Mesendoderm (in vitro differentiated cells): ENCODE results near the gene NINJ1.
A peak's percentile ranks its signal among the peaks of the same experiment; 100 is the strongest.

Experiments
- DNase-seq: peaks from one replicate; pipeline ENCODE4 v3.0.0; 2013
- H2AK5ac ChIP-seq: 2 replicates; pipeline ENCODE4 v1.6.1; 2013; ENCODE audit warnings: low read length, inconsistent platforms
- H2BK120ac ChIP-seq: 2 replicates; pipeline ENCODE4 v1.6.1; 2013; ENCODE audit warnings: low read depth, mild to moderate bottlenecking, low read length, moderate library complexity, mixed read lengths
- H2BK15ac ChIP-seq: replicated peaks from 2 replicates; pipeline ENCODE4 v1.6.1; 2013; ENCODE audit warnings: low read depth, mild to moderate bottlenecking, moderate library complexity
- H2BK5ac ChIP-seq: 2 replicates; pipeline ENCODE4 v1.6.1; 2013; ENCODE audit warnings: low read length, inconsistent platforms
- H3K18ac ChIP-seq: 2 replicates; pipeline ENCODE4 v1.6.1; 2013; ENCODE audit warnings: mild to moderate bottlenecking, low read length, mixed read lengths
- H3K23ac ChIP-seq: one replicate; pipeline ENCODE4 v1.6.1; 2013; ENCODE audit warnings: low read length
- H3K27ac ChIP-seq: 2 replicates; pipeline ENCODE4 v1.5.1; 2013; ENCODE audit warnings: low read depth, mild to moderate bottlenecking, inconsistent platforms, low read length, moderate library complexity
- H3K27me3 ChIP-seq: 2 replicates; pipeline ENCODE4 v1.6.1; 2013; ENCODE audit warnings: low read length, control low read depth, mild to moderate bottlenecking, inconsistent platforms; ENCODE audit not compliant: insufficient read depth, poor library complexity
- H3K36me3 ChIP-seq: 2 replicates; pipeline ENCODE4 v1.6.1; 2013; ENCODE audit warnings: low read length, inconsistent platforms; ENCODE audit not compliant: control insufficient read depth, insufficient read depth
- H3K4ac ChIP-seq: one replicate; pipeline ENCODE4 v1.6.1; 2013; ENCODE audit warnings: low read depth, mild to moderate bottlenecking, low read length, moderate library complexity
- H3K4me1 ChIP-seq: 2 replicates; pipeline ENCODE4 v1.6.1; 2013; ENCODE audit warnings: low read depth, low read length, inconsistent platforms; ENCODE audit not compliant: control insufficient read depth
- H3K4me2 ChIP-seq: 2 replicates; pipeline ENCODE4 v1.6.1; 2013; ENCODE audit warnings: low read length
- H3K4me3 ChIP-seq: 2 replicates; pipeline ENCODE4 v1.5.1; 2013; ENCODE audit warnings: mild to moderate bottlenecking, low read length
- H3K56ac ChIP-seq: one replicate; pipeline ENCODE4 v1.6.1; 2013; ENCODE audit warnings: low read length
- H3K79me1 ChIP-seq: 2 replicates; pipeline ENCODE4 v1.6.1; 2013; ENCODE audit warnings: low read length, inconsistent platforms
- H3K79me2 ChIP-seq: 2 replicates; pipeline ENCODE4 v1.6.1; 2013; ENCODE audit warnings: mild to moderate bottlenecking, low read length; ENCODE audit not compliant: control insufficient read depth, insufficient read depth
- H3K9ac ChIP-seq: 2 replicates; pipeline ENCODE4 v1.6.1; 2013; ENCODE audit warnings: low read length, inconsistent platforms
- H4K5ac ChIP-seq: one replicate; pipeline ENCODE4 v1.6.1; 2013; ENCODE audit warnings: low read length
- H4K8ac ChIP-seq: one replicate; pipeline ENCODE4 v1.6.1; 2013; ENCODE audit warnings: low read depth, mild to moderate bottlenecking, control low read depth, low read length, moderate library complexity
- WGBS: extraction: QIAGEN DNeasy Blood & Tissue Kit; methylation state at CpG from one replicate; pipeline ENCODE4 v1.1.7; 2013; ENCODE audit warnings: low lambda C conversion rate, missing lambda C conversion rate; ENCODE audit not compliant: insufficient coverage; ENCODE audit errors: extremely low coverage; 5-methylcytosine and 5-hydroxymethylcytosine counted together

The NINJ1 gene

DNA sequence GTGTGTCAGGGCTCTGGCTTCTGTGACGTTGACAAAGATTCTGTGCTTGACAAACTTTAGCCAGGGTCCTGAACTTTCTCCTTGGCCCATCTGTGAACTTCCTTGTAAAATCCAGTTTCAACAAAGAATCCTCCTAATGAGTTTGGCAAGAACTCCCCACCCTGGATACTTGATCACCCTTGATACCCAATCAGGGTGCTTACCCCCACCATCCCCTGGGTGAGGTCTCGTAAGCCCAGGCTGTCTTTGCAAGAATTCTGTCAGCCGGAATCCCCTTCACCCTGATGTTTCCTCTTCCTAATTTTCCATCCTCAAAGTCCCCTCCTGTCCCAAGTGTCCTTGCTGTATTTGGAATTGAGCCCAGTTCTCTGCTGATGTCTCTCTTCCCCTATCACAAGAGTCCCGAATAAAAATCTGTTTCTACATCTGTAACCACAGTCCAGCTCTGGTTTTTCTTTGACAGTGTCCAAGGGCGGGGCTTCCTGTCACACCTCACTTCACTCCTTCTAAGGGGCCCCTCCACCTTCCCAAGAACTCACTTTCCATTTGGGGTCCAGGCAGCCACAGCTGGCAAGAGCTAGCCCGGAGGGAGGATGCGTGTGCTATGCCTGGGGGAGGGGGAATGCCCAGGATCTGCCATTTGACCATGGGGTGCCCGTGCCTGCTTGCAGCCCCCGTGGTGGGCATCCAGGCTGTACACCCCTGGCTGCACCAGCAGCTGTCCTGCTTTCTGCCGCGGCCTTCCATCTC lies 40.7 kb downstream of the NINJ1 start:
- Histone ChIP-seq H3K79me2 (peaks cover 2% of the 10 kb centered on the region), H4K8ac (no peak overlapping the region), H3K27me3 (no peaks in the 10 kb centered on the region), H3K36me3 (no peaks in the 10 kb centered on the region), H3K9ac (no peak overlapping the region), H3K4ac (no peak overlapping the region), H3K27ac (no peak overlapping the region), H3K4me2 (no peak overlapping the region), H3K4me3 (no peak overlapping the region), H2BK5ac (no peak overlapping the region), H3K56ac (peak overlapping the region; percentile 3), H3K79me1 (peaks cover 4% of the 10 kb centered on the region), H2AK5ac (no peak overlapping the region), H3K18ac (no peak overlapping the region), H3K23ac (no peak overlapping the region), H2BK120ac (no peak overlapping the region), H3K4me1 (peaks cover 5% of the 10 kb centered on the region), H4K5ac (no peak overlapping the region), H2BK15ac (no peak overlapping the region)
- WGBS, result no CpG with 5 or more reads among the region's 11 CpGs
- DNase-seq, result no peak

DNA sequence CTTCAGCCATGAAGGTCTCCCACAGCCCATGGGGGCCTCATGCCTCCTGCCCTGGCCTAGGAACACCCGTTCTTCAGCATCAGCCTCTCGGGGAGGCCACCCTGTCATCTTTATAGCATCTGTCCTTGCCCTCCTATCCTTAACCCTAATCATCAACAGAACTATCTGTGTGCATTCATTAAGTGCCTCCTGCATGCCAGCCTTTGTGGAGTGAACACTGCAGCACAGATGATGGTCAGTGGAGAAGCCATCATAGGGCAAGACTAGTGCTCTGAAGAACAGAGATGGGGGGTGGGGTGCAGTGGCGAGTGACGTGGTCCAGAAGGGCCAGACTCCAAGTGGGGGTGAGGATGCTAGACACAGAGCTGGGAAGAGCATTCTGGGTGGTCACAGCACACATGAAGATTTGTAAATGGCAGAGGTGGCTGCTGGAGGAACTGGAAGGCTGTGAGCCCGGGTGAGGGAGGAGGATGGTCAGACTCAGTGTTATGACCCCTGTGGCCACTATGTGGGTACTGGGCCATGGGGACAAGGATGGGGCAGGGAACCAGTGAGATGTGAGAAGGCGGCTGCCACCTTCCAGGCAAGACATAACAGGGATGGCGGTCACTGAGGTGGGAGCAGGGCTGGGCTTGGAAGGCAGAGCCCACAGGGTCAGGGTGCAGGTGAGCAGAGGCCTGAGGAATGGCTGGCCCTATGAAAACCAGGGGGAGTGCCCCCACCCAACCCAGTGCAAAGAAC lies 41.6 kb downstream of the NINJ1 start:
- H3K4me2 ChIP-seq, result no peak overlapping the region
- no peak overlapping the region for H3K9ac ChIP-seq
- H2BK120ac ChIP-seq, result no peak overlapping the region
- WGBS, result no CpG with 5 or more reads among the region's 7 CpGs
- no peak overlapping the region for H3K23ac ChIP-seq
- H2BK15ac ChIP-seq, result no peak overlapping the region
- H2BK5ac ChIP-seq, result no peak overlapping the region
- no peaks in the 10 kb centered on the region for H3K27me3 ChIP-seq
- H2AK5ac ChIP-seq, result no peak overlapping the region
- no peak overlapping the region for H3K27ac ChIP-seq
- no peak overlapping the region for H4K5ac ChIP-seq
- no peak overlapping the region for H3K56ac ChIP-seq
- H3K4me1 ChIP-seq, result peaks cover 5% of the 10 kb centered on the region
- no peak for DNase-seq
- H3K79me2 ChIP-seq, result peaks cover 2% of the 10 kb centered on the region
- no peaks in the 10 kb centered on the region for H3K36me3 ChIP-seq
- H3K79me1 ChIP-seq, result no peaks in the 10 kb centered on the region
- H3K4me3 ChIP-seq, result no peak overlapping the region
- no peak overlapping the region for H3K18ac ChIP-seq
- no peak overlapping the region for H4K8ac ChIP-seq
- H3K4ac ChIP-seq, result no peak overlapping the region

DNA sequence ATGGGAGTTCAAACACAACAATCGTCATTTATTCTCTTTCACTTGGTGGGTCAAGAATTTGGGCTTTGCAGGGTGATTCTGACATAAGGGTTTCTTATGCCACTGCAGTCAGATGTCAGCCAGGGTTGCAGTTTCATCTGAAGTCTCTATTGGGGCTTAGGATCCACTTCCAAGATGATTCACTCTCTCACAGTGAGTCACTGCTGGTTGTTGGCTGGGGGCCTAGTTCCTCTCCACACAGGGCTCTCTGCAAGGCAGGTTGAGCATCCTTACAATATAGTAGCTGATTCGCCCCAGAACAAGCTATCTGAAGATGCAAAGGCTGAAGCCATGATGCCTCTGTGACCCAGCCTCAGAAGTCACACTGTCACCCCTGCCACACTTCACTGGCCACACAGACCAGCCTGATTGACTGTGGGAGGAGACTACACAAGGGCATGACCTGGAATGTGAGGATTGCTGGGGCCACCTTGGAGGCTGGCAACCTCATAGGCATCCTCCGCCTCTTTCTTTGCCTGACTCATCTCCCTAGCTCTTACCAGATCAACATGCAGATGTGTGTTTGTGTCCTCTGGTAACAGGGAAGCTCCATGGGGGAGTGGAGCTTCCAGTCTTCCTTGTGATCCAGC lies 42.5 kb downstream of the NINJ1 start:
- Histone ChIP-seq H4K8ac (no peak overlapping the region), H3K79me1 (no peaks in the 10 kb centered on the region), H2BK5ac (no peak overlapping the region), H2BK120ac (no peak overlapping the region), H4K5ac (no peak overlapping the region), H3K9ac (no peak overlapping the region), H3K56ac (peak overlapping the region; percentile 3), H2AK5ac (no peak overlapping the region), H3K23ac (no peak overlapping the region), H3K27ac (no peak overlapping the region), H3K27me3 (no peaks in the 10 kb centered on the region), H3K4me1 (no peaks in the 10 kb centered on the region), H3K18ac (no peak overlapping the region), H3K4ac (no peak overlapping the region), H2BK15ac (no peak overlapping the region), H3K79me2 (no peaks in the 10 kb centered on the region), H3K4me2 (no peak overlapping the region), H3K4me3 (no peak overlapping the region), H3K36me3 (no peaks in the 10 kb centered on the region)
- no CpG with 5 or more reads among the region's 3 CpGs for WGBS
- peak; percentile 65 for DNase-seq

DNA sequence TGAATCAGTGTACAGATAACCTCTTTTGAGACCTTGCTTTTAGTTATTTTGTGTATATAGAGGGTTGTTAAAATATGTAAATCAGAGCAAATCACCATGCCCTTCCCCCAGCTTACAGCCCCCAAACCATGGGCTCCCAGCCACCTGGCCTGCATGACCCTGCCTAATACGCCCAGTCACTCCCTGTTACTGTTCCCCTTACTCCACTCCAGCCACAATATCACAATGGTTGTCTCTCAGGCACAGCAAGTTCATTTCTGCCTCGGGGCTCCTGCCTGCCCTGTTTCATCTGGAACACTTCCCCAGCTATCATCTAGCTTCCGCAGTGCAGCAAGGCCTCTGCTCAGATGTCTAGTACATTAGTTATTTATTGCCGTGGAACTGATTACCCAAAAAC lies 43.0 kb downstream of the NINJ1 start:
- Histone ChIP-seq H3K9ac (no peak overlapping the region), H4K5ac (no peak overlapping the region), H2BK15ac (no peak overlapping the region), H2AK5ac (no peak overlapping the region), H3K18ac (no peak overlapping the region), H3K4me3 (no peak overlapping the region), H3K36me3 (no peaks in the 10 kb centered on the region), H2BK5ac (no peak overlapping the region), H3K4me1 (no peaks in the 10 kb centered on the region), H3K4me2 (no peak overlapping the region), H2BK120ac (no peak overlapping the region), H3K79me2 (no peaks in the 10 kb centered on the region), H3K23ac (no peak overlapping the region), H3K4ac (no peak overlapping the region), H3K27ac (no peak overlapping the region), H4K8ac (no peak overlapping the region), H3K56ac (no peak overlapping the region), H3K27me3 (no peaks in the 10 kb centered on the region), H3K79me1 (no peaks in the 10 kb centered on the region)
- WGBS, result no CpG with 5 or more reads among the region's 4 CpGs
- DNase-seq, result no peak

DNA sequence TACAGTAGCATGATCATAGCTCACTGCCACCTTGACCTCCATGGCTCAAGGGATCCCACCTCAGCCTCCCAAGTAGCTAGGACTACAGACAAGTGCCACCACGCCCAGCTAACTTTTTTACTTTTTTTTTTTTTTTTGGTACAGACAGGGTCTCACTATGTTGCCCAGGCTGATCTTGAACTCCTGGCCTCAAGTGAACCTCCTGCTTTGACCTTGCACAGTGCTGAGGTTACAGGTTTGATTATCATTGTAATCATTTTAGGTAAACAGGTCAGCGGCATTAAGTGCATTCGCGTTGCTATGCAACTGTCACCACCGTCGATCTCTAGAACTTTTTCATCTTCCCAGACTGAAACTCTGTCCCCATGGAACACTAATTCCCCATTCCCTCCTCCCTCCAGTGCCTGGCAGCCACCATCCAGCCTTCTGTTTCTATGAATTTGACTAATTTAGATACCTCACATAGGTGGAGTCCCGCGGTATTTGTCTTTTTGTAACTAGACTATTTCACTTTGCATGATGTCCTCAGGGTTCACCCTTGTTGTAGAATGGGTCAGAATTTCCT lies 43.9 kb downstream of the NINJ1 start:
- Histone ChIP-seq H4K8ac (no peak overlapping the region), H3K27ac (no peak overlapping the region), H3K9ac (no peak overlapping the region), H3K79me2 (no peaks in the 10 kb centered on the region), H3K18ac (no peak overlapping the region), H4K5ac (no peak overlapping the region), H3K79me1 (no peaks in the 10 kb centered on the region), H3K4me1 (no peaks in the 10 kb centered on the region), H3K4me3 (no peak overlapping the region), H3K4me2 (no peak overlapping the region), H3K4ac (no peak overlapping the region), H3K23ac (no peak overlapping the region), H2BK15ac (no peak overlapping the region), H2BK5ac (no peak overlapping the region), H3K36me3 (no peaks in the 10 kb centered on the region), H2AK5ac (no peak overlapping the region), H3K27me3 (no peaks in the 10 kb centered on the region), H3K56ac (no peak overlapping the region), H2BK120ac (no peak overlapping the region)
- no peak for DNase-seq
- no CpG with 5 or more reads among the region's 8 CpGs for WGBS
